Measurements from ENCODE around the gene KL.

GRCh38 chr13:33096886-33097605, 80.8 kb downstream of the KL start:
- TF ChIP-seq CTCF (optimal IDR thresholded peaks at IDR 0.05 in 1 of 3, IDR thresholded peaks at IDR 0.05 in 1 of 3, conservative IDR thresholded peaks at IDR 0.05 in 1 of 3; ENCODE audit: extremely low read depth in 1 of 3, insufficient read depth in 2 of 3, low read length in 3 of 3) = no peak
- TF ChIP-seq EZH2 (IDR thresholded peaks at IDR 0.05; ENCODE audit: low read length) = no peak
